SK-N-MC (cell line): ENCODE results near the gene PRRT1.

Experiments
- EZH2 ChIP-seq: fragments of 200-600 bp; sonication (generic); IDR thresholded peaks from one replicate; pipeline ENCODE4 v1.6.1; 2017; ENCODE audit warnings: antibody characterized with exemption
- POLR2AphosphoS5 ChIP-seq: IDR thresholded peaks from 2 replicates; pipeline ENCODE4 v1.6.1; 2012; ENCODE audit warnings: mild to moderate bottlenecking, low read depth, low read length, borderline replicate concordance

DNA sequence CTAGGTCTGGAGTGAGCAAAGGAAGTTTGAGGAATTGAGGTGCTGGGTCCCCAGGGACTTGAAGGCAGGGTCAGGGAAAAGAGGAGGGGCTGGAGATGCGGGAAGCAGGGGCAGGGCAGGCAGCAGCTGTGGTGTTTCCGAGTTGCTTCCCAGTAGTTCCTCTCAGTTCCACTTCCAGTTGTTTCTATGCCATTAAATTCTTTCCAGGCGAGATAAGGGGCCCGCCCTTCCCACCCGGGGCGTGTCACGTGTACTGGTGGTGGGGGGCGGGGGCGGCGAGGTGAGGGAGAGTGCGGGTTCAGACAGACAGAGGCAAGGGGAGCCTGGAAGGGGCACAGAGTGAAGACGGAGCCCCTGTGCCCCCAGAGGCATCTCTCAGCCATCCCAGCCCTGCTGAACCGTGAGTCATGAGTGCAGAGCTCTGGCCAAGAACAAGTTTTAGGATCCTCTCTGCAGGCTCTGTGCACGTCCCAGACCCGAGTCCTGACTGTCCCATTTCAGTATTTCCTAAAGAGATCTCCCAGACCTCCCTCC is 43.6 kb downstream of the PRRT1 start:
- TF ChIP-seq POLR2AphosphoS5 (no peak), EZH2 (no peak)
